Fibroblast of lung (primary cell): Measurements from ENCODE around the gene NET1. TPM values are rescaled to one million over a fixed set of nuclear protein-coding genes. Genes with fewer than 3 reads are reported as not detected.

Source experiments
- DNase-seq, 2 donors: peaks; one replicate each; pipeline versions ENCODE4 v3.0.0 to v3.0.0-alpha.2; 2010; ENCODE audit warnings: low read depth in 2 of 2
- H2AFZ ChIP-seq: 2 replicates; pipeline ENCODE4 v1.5.1; 2012; ENCODE audit warnings: low read length, control low read depth, inconsistent platforms
- H3K27ac ChIP-seq: 2 replicates; pipeline ENCODE4 v1.5.1; 2011; ENCODE audit warnings: low read length, control low read depth; ENCODE audit not compliant: insufficient read depth
- H3K27me3 ChIP-seq: 2 replicates; pipeline ENCODE4 v1.5.1; 2011; ENCODE audit warnings: mild to moderate bottlenecking, low read length; ENCODE audit not compliant: control insufficient read depth, insufficient read depth
- H3K36me3 ChIP-seq: 2 replicates; pipeline ENCODE4 v1.5.1; 2011; ENCODE audit warnings: low read length; ENCODE audit not compliant: control insufficient read depth, insufficient read depth
- H3K4me1 ChIP-seq: 2 replicates; pipeline ENCODE4 v1.5.1; 2011; ENCODE audit warnings: low read length; ENCODE audit not compliant: control insufficient read depth, insufficient read depth; ENCODE audit errors: extremely low read depth
- H3K4me2 ChIP-seq: 2 replicates; pipeline ENCODE4 v1.5.1; 2011; ENCODE audit warnings: low read length, control low read depth; ENCODE audit not compliant: insufficient read depth; ENCODE audit errors: extremely low read depth
- H3K4me3 ChIP-seq, 4 experiments: fragments of 200-600 bp in 1 of 4; sonication (generic) in 1 of 4; replicated peaks in 1 of 4; 2 replicates each; pipeline ENCODE4 v1.5.1; 2011 to 2016; ENCODE audit warnings: low read length in 4 of 4, low read depth in 3 of 4, mild to moderate bottlenecking in 3 of 4, control low read depth in 2 of 4, inconsistent platforms in 1 of 4, mixed read lengths in 1 of 4; ENCODE audit not compliant: insufficient read depth in 1 of 4; ENCODE audit errors: control extremely low read depth in 1 of 4
- H3K79me2 ChIP-seq: 2 replicates; pipeline ENCODE4 v1.5.1; 2012; ENCODE audit warnings: mild to moderate bottlenecking, low read length, inconsistent platforms; ENCODE audit not compliant: control insufficient read depth, insufficient read depth
- H3K9ac ChIP-seq: 2 replicates; pipeline ENCODE4 v1.5.1; 2011; ENCODE audit warnings: mild to moderate bottlenecking, low read length, control low read depth; ENCODE audit not compliant: insufficient read depth
- H3K9me3 ChIP-seq: 2 replicates; pipeline ENCODE4 v1.5.1; 2012; ENCODE audit warnings: low read depth, low read length; ENCODE audit not compliant: control insufficient read depth, insufficient read depth
- H4K20me1 ChIP-seq: 2 replicates; pipeline ENCODE4 v1.5.1; 2011; ENCODE audit warnings: low read length; ENCODE audit not compliant: control insufficient read depth, insufficient read depth; ENCODE audit errors: extremely low read depth
- CTCF ChIP-seq, 2 donors: IDR thresholded peaks in 1 of 2; conservative IDR thresholded peaks in 1 of 2; 1 replicate in 1 of 2; 2 replicates in 1 of 2; pipeline ENCODE4 v1.5.1; 2011 to 2012; ENCODE audit warnings: low read length in 2 of 2, control low read depth in 1 of 2, inconsistent platforms in 1 of 2, low read depth in 1 of 2, mild to moderate bottlenecking in 1 of 2
- EZH2 ChIP-seq: IDR thresholded peaks from 2 replicates; pipeline ENCODE4 v1.5.1; 2012; ENCODE audit warnings: low read length, control low read depth, mild to moderate bottlenecking; ENCODE audit errors: missing control alignments
- polyA plus RNA-seq, 2 donors: library from polyadenylated mRNA; depleted of rRNA in 1 of 2; stranded (reverse) in 1 of 2; unstranded in 1 of 2; fragments of >200 nt; gene quantifications; 2 replicates each; pipeline ENCODE4 v1.2.1, GENCODE V29; 2011 to 2012; ENCODE audit warnings: missing spikeins in 1 of 2
- total RNA-seq: library from RNA; depleted of rRNA; stranded (reverse); fragments of >200 nt; gene quantifications from 2 replicates; pipeline ENCODE4 v1.2.1, GENCODE V29; 2014

Gene NET1
- total and polyA plus RNA-seq, 2 donors (not counting 1 experiment from before 2014, with no cell fraction given): 7.2 to 45.4 TPM

GRCh38 chr10:5494611-5495010 lies 82.3 kb downstream of the NET1 start:
- DNase-seq: no peak
- H3K27ac ChIP-seq: no peak overlapping the region
- no peaks in the 10 kb centered on the region for H4K20me1 ChIP-seq

GRCh38 chr10:5496261-5497250 lies 84.2 kb downstream of the NET1 start:
- H3K27ac ChIP-seq: no peak overlapping the region
- H3K27me3 ChIP-seq: no peaks in the 10 kb centered on the region
- no peaks in the 10 kb centered on the region for H3K9me3 ChIP-seq
- no peak overlapping the region for H3K4me3 ChIP-seq
- H3K79me2 ChIP-seq: no peaks in the 10 kb centered on the region
- no peaks in the 10 kb centered on the region for H3K4me1 ChIP-seq
- no peak overlapping the region for H3K4me2 ChIP-seq
- TF ChIP-seq CTCF (conservative IDR thresholded peaks at IDR 0.05 in 1 of 2, IDR thresholded peaks at IDR 0.05 in 1 of 2; ENCODE audit: low read depth in 1 of 2, low read length in 2 of 2) (no peak), EZH2 (no peak)
- H3K9ac ChIP-seq: no peak overlapping the region
- H2AFZ ChIP-seq: no peak overlapping the region
- H4K20me1 ChIP-seq: no peaks in the 10 kb centered on the region
- no peak for DNase-seq
- H3K36me3 ChIP-seq: no peaks in the 10 kb centered on the region

More at GRCh38 chr10:5494611-5495010, 82.3 kb downstream of the NET1 start:
- H3K27me3 ChIP-seq: no peaks in the 10 kb centered on the region
- H2AFZ ChIP-seq: no peak overlapping the region
- no peak overlapping the region for H3K4me3 ChIP-seq
- H3K9ac ChIP-seq: no peak overlapping the region
- H3K36me3 ChIP-seq: no peaks in the 10 kb centered on the region
- no peak overlapping the region for H3K4me2 ChIP-seq
- no peaks in the 10 kb centered on the region for H3K9me3 ChIP-seq
- H3K79me2 ChIP-seq: no peaks in the 10 kb centered on the region
- TF ChIP-seq CTCF (conservative IDR thresholded peaks at IDR 0.05 in 1 of 2, IDR thresholded peaks at IDR 0.05 in 1 of 2; ENCODE audit: low read depth in 1 of 2, low read length in 2 of 2) (no peak), EZH2 (no peak)
- H3K4me1 ChIP-seq: no peaks in the 10 kb centered on the region

GRCh38 chr10:5497289-5497688 lies 84.9 kb downstream of the NET1 start:
- Histone ChIP-seq H3K4me2 (no peak overlapping the region), H3K4me3 (no peak overlapping the region), H3K79me2 (no peaks in the 10 kb centered on the region), H3K27me3 (peaks cover 2% of the 10 kb centered on the region), H3K27ac (no peak overlapping the region), H3K4me1 (no peaks in the 10 kb centered on the region), H4K20me1 (no peaks in the 10 kb centered on the region), H3K9ac (no peak overlapping the region), H3K9me3 (no peaks in the 10 kb centered on the region), H3K36me3 (no peaks in the 10 kb centered on the region), H2AFZ (no peak overlapping the region)
- no peak for DNase-seq
- TF ChIP-seq CTCF (conservative IDR thresholded peaks at IDR 0.05 in 1 of 2, IDR thresholded peaks at IDR 0.05 in 1 of 2; ENCODE audit: low read depth in 1 of 2, low read length in 2 of 2) (no peak), EZH2 (no peak)
